Stimulated activated CD4-positive, alpha-beta T cell treated with anti-CD3 and anti-CD28 coated beads, Interleukin-4, amount 100 ng/mL, for 24 hours (primary cell): ENCODE results near the gene VWA5B2.
"Not testable (repeated sequence)": the region's sequence is repeated elsewhere in the genome, so short reads cannot be mapped to it uniquely, and the experiment has no call there.

Experiments
- DNase-seq: peaks from one replicate; pipeline ENCODE4 v3.0.0-alpha.2; 2020

VWA5B2 gene

DNA sequence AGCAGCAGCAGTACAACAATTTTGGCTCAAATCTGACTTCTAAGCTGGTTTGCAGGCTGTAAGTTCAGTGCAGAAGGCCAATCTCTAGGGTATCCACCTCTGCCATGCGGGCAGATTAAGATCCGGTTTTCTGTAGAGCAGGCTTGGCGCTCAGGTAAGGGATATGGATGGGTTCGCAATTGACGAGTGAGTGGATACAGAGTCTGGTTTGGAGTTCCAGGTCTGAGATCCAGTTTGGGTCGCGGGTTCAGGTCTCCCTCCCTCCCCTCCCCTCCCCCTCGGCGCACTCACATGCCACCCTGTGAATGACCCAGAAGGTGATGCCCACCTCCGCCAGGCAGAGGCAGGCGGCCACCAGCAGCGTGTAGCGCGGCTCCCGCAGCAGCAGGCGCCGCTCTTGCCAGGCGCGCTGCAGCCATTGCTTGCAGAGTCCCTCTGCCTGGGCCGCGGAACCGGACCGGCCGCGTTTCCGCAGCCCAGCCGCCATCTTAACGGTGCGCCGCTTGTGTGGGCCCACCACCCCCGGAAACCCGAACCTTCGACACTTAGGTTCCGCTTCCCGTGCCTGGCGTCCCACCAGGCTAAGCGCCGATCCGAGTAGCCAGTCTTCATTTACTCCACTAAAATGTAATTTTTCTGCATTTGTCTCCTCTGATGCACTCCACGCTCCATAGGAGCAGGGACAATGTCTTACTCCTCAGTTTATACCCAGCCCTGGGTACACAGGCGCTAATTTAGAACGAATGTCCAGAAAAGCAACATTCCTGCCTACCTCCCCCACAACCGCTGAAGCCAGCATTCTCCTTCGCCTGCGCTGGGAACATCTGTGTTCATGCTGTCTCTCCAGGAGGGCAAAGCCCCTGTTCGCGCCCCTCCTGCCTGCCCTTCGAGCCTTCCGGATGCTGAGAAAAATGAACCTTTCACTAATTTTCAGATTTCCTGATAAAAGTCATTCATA lies 19.3 kb downstream of the VWA5B2 start, which contains the start of gene ALG3:
ALG3 (minus strand) TSS at position 509 of the 958 bp plus-strand sequence; CDS start at position 487, 22 bp downstream.
- peak; percentile 90 for DNase-seq

DNA sequence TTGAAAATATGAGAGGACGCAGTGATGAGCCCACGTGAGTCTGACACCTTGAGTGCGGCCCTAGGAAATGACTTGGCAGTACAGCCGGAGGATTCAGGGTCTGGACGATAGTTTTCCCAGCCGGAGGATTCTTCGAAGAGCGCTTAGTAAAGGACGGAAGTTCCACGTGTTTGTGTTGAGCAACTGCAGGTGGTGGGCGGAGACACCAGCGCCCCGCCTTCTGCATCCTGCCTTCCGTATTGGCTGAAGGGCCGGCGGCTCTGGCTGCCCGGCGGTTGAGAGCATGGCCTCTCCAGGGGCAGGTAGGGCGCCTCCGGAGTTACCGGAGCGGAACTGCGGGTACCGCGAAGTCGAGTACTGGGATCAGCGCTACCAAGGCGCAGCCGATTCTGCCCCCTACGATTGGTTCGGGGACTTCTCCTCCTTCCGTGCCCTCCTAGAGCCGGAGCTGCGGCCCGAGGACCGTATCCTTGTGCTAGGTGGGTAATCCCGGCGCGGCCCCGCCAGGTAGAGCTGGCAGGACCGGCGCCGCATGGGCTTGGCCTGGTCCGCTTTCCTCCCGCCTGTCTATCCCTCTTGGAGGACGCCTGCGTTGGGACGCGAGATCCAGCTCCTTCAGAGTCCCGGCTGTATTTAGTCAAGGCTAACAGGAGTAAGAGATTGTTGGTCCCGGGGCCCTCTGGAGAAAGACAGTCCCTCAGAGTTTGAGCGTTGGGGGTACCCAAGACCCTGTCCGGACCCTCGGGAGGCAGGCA lies 20.2 kb downstream of the VWA5B2 start, which contains the start of gene EEF1AKMT4:
EEF1AKMT4 (plus strand) TSS at position 261 of the 755 bp plus-strand sequence; CDS start at position 284, 23 bp downstream.
- DNase-seq: peak; percentile 97

GRCh38 chr3:184250167-184250828 lies 20.9 kb downstream of the VWA5B2 start:
- DNase-seq: peak; percentile 93

GRCh38 chr3:184255291-184256039 lies 26.1 kb downstream of the VWA5B2 start:
- DNase-seq: peak; percentile 33

GRCh38 chr3:184257083-184257915 lies 27.9 kb downstream of the VWA5B2 start:
- DNase-seq: no peak

DNA sequence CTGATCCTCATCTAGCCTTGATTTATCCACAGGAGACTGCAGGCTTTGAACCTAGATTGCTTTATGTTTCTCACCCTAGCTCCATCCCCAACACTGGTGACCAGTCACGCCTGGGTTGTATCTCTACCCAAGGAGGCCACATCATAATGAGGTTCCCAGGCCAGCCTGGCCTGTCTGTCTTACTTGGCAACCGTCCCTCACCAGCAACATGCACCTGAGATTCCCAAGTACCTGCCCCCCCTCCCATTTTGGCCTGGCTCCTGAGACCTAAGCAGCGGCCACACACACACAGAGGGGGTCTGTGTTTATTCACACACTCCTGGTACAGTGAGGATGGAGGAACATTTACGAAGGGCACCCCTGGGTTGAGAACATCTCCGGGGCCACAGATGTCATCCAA lies 29.5 kb downstream of the VWA5B2 start:
- no peak for DNase-seq

- no peak for DNase-seq
These were observed 30.1 kb downstream of the VWA5B2 start for GRCh38 chr3:184259396-184259877.

DNA sequence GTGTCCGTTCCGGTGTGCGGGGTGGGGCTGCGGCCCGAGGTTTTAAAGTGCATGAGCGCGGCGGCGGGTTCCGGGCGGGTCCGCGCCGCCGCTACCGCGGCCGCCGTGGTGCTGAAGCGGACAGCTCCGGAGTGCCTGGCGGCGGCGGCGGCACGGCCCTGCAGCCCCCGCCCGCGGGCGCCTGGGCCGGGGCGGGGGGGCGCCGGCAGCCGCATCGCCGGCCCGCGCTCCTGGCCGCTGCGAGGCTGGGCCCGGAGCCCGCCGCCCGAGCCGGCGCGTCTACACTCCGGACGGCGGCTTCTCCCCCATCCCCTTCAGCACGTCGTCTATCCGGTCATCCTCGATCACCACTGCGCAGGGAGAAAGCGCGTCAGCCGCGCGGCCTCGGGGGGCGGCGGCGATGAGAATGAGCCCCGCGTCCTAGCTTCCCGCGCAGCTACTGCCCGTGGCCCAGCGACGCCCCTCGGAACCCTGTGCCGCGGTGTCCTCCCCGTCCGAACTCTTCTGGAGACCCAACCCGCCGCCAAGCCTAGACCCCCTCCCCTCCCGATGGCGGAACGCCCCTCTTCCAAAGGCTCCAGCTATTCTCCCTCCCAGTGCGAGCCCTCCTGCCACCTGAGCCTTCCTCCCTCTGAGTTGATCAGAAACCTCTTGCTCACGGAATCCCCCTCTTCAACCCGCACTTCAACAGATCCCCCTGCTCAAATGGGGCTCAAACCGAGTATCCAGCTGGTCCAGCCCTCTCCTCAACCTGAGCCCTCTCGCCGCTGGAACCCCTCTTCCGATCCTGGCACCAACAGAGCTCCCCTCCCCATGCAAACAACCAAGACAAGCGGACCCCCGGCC lies 30.7 kb downstream of the VWA5B2 start:
- DNase-seq: no peak

DNA sequence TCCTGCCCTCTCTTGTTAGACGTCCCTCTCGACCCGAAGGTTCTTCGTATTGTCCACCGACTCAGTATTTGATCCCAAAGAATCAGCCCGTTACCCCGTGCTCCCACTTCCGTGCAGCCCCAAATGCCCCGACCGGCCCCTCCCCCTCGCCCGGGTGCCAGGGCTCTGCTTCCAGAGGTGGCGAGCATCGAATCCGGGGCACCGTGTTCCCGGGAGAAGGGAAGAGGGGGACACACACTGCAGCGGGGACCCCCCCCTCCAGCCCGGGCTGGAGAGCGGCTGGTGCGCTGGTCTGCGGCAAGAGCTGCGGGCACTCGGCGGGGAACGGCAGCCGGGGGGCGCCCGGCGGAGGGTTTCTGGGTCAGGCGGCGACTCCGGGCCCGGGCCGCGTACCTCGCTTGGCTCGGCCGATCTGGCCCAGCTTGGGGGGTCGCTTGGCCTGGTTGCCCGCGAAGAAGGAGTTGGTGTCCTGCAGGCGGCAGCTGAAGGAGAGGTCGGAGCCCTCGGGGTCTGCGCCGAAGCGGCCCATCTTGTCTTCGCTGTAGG lies 31.4 kb downstream of the VWA5B2 start:
- DNase-seq: no peak

DNA sequence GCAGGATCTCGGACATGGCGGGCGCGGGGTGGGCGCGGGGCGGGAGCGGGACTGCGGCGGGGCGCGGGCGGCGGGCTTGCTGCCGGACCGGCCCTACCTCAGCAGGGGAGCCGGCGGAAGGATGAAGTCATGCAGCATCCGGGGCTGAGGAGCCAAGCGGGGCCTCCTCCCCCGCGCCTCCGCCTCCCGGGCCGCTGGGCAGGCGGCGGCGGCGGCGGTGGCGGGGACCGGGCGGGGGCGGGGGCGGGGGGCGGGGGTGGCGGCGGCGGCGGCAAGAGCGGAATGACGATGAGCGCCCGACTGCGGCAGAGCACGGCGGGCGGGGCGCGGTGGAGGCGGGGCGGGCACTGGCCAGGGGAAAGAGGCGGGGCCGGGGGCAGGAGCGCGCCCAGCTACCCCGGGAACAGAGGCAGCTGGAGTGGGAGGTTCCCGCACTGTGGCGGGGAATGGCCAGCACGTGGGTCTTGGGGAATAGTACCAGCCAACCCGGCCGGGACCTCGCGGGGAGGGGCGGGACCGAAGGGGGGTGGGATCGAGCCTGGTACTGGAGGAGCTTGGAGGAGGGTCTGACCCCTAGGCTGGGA lies 32.0 kb downstream of the VWA5B2 start, which contains the start of gene CAMK2N2:
CAMK2N2 (minus strand) TSS at position 284 of the 584 bp plus-strand sequence; CDS start at position 16, 268 bp downstream.
- peak; percentile 45 for DNase-seq

DNA sequence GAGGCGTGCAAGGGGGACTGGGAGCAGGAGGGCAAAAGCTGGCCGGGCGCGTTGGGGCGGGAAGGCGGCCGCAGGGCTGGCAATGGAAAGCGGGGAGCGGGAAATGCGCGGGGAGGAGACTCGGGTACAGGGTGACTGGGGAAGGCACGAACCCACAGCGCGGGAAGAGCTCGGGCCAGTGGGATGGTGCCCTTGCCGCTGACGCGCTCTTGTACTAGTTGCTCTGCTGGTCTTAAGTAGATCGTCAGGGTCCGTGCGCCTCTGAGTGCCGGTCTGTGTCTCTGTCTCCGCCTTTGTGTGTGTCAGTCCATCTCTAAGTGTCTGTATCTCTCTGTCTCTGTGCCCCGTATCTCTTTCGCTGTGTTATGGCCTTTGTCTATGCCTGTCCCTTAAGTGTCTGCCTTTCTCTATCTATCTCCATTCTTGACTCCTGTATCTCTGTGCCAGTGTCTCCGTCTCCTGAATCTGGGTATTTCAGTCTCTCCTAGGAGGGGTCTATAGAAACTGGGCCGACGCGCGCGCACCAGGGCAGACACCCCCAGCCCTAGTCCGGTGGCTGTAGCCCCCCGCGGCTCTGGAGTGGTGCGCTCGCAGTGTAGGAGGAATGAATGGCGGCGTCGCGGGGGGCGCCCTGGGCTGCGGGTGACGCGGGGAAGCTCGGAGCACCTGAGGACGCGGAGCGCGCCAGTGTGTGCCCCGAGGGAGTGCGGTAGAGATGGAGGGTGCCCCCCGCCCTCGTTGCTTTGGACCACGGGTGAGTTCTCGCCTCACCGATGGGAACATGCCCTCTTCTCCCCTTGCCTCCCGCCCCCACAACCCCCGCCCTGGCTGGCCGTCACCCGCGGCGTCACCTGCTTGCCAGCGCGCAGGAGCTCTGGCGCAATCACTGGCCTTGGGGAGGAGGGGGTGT lies 32.7 kb downstream of the VWA5B2 start:
- DNase-seq: no peak

- DNase-seq: no peak
These were observed 33.4 kb downstream of the VWA5B2 start for GRCh38 chr3:184262764-184263179.

- DNase-seq: not testable (repeated sequence)
These were observed 37.9 kb downstream of the VWA5B2 start for GRCh38 chr3:184267249-184267648.

DNA sequence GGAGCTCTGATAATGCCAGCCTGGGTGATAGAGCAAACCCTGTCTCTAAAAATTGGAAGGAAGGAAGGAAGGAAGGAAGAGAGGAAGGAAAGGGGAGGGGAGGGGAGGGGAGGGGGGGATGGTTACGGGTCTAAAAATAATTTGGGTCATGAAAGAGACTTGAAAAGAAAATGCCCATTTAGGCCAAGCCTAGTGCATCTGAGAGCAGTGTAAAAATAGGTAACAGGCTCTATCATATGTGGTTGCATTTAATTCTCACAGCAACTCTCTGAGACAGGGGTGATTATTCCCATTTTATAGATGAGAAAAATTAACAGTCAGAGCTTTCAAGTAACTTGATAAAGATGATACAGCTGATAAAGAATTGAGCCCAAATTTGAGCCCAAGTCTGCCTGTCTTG lies 42.9 kb downstream of the VWA5B2 start:
- DNase-seq: no peak

GRCh38 chr3:184275381-184275701 lies 46.0 kb downstream of the VWA5B2 start:
- no peak for DNase-seq

- DNase-seq: no peak
These were observed 46.9 kb downstream of the VWA5B2 start, which contains the start of gene ECE2 for GRCh38 chr3:184275961-184276910. TSS of gene ECE2 (plus strand) at chr3:184276022. CDS start at chr3:184276154, 132 bp downstream.

DNA sequence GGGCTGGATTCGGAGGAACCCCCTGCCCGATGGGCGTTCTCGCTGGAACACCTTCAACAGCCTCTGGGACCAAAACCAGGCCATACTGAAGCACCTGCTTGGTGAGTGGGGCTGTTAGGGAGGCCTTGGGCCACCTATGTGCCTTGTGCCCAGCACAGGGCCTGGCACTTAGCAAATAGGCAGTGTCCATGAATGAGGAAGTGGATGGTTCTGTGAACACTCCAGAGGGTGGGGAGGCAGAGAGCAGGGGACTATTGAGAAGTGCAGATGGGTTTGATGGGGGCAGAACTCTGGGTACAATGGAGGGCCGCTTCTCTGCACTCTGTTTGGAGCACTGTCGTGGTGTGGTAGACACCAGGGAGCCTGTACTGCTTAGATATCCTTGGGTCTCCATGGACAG lies 48.0 kb downstream of the VWA5B2 start:
- no peak for DNase-seq
